22Rv1 (cell line): Measurements from ENCODE around the gene DYNC2H1.

ENCODE experiments used
- H3K27ac ChIP-seq: fragments of 450-650 bp; 2 replicates; pipeline ENCODE4 v1.5.1; 2017
- CTCF ChIP-seq: fragments of 450-650 bp; IDR thresholded peaks from 2 replicates; pipeline ENCODE4 v1.5.1; 2017; ENCODE audit warnings: mild to moderate bottlenecking
- ZFX ChIP-seq: fragments of 450-650 bp; IDR thresholded peaks from 2 replicates; pipeline ENCODE4 v1.6.1; 2017; ENCODE audit warnings: antibody characterized with exemption, borderline replicate concordance

DYNC2H1 gene

DNA sequence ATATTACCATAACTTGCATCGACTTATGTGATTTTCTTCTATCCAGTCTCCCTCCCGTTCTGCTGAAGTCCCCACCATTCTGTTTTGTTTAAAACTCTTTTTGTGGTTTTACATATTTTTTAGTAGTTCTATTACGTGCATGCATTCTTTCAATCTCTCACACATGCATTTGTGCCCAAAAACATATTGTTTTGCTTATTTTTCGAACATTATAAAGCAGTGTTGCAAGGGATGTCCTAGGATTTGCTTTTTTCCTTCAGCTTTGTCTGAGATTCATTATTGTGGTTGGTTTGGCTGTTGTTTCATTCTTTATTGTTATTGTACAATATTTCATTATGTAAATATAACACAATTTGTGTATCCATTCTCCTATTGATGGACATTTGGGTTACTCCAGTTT lies 235.7 kb downstream of the DYNC2H1 start:
- H3K27ac ChIP-seq, result no peak overlapping the region

DNA sequence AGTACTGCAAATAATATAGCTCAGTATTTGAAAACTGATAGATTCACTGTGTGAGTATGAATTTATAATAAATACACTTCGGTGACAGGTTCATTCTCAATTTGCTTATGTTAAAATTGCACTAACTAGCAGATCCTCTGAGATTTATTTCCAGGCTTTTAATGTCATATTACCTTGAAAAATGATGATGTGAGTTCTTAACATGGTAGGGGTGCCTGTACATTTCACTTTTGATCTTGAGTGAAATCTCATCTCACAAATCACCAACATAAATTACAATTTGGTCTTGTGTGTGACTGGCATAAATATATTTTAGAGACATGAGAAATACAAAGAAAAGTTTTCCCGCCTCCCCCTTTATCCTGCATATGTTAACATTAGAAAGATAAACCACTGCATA lies 240.4 kb downstream of the DYNC2H1 start:
- no peak for TF ChIP-seq ZFX
- no peak for TF ChIP-seq CTCF
- no peak overlapping the region for H3K27ac ChIP-seq

More for the DNA sequence above, 235.7 kb downstream of the DYNC2H1 start:
- TF ChIP-seq ZFX, result no peak
- no peak for TF ChIP-seq CTCF

GRCh38 chr11:103354656-103355055 lies 245.4 kb downstream of the DYNC2H1 start:
- no peak for TF ChIP-seq CTCF
- no peak for TF ChIP-seq ZFX
- no peak overlapping the region for H3K27ac ChIP-seq

DNA sequence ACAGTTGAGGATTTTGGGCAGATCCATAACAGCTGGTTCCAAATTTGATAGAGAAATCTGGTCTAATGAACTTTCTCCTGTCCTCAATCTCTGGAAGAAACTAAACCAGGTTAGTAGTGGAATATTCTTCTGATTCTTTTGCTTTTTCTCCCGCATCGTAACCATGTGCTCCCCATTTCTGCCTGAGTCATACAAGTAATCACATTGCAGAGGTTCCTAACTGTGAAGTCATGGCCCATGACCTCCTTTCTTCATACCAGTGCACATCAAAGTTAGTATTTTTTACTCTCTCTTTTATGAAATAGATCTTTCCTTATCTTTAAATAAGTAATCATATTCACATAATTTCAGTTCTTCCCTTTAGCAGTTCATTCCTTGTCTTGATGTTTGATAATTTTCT lies 249.0 kb downstream of the DYNC2H1 start:
- TF ChIP-seq ZFX (no peak), CTCF (no peak)
- no peak overlapping the region for H3K27ac ChIP-seq

GRCh38 chr11:103359216-103359615 lies 250.0 kb downstream of the DYNC2H1 start:
- no peak for TF ChIP-seq CTCF
- TF ChIP-seq ZFX, result no peak
- H3K27ac ChIP-seq, result no peak overlapping the region

DNA sequence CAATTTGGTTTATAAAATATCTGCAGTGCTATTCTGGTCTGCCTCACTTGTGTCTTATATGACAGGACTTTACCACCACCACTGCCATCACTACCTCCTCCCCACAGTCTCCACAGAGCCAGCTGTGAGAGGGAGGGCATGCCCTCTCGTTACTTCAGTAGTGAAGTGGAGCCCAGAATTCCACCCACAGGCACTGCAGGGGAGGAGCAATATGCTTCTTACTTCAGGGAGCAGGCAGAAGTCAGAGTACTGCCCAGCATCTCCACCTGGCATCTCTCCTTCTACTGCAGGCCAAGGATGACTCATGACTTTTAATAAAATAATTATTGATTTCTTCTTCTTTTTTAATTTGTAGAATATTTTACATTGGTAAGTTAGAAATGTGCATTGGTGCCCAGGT lies 255.5 kb downstream of the DYNC2H1 start:
- H3K27ac ChIP-seq, result no peak overlapping the region
- TF ChIP-seq CTCF, result no peak
- no peak for TF ChIP-seq ZFX

DNA sequence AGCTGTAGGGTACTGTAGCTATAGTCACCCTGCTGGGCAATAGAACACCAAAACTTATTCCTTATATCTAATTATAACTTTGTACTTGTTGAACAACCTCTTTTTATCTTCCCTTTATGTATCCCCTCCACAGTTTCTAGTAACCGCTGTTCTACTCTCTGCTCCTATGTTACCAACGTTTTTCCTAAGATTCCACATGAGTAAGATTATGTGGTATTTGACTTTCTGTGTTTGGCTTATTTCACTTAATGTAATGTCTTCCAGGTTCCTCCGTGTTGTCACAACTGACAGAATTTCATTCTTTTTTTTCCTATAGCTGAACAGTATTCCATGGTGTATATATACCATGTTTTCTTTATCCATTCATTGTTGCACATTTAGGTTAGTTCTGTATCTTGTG lies 258.4 kb downstream of the DYNC2H1 start:
- TF ChIP-seq ZFX (no peak), CTCF (no peak)
- H3K27ac ChIP-seq, result no peak overlapping the region
